Kidney tubule cell (primary cell): ENCODE measurements around the gene RHOXF1.
"Not testable (repeated sequence)": the region's sequence is repeated elsewhere in the genome, so short reads cannot be mapped to it uniquely, and the experiment has no call there.

ENCODE experiments used
- DNase-seq: peaks from one replicate; pipeline ENCODE4 v3.0.0-alpha.2; 2018; ENCODE audit warnings: low spot score

The RHOXF1 gene, protein sequence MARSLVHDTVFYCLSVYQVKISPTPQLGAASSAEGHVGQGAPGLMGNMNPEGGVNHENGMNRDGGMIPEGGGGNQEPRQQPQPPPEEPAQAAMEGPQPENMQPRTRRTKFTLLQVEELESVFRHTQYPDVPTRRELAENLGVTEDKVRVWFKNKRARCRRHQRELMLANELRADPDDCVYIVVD

DNA sequence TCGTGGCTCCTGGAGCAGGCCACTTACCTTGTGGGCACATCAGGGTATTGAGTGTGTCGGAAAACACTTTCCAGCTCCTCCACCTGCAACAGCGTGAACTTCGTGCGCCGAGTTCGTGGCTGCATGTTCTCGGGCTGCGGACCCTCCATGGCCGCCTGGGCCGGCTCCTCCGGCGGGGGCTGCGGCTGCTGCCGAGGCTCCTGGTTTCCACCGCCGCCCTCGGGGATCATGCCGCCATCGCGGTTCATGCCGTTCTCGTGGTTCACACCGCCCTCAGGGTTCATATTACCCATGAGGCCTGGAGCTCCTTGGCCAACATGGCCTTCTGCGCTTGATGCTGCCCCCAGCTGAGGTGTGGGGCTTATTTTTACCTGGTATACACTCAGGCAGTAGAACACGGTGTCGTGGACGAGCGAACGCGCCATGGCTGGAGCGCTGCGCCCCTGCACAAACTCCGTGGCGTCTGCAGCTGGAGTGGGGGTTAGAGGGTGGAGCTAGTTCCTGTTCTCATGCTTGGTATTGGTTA is at the start of gene RHOXF1:
TSS of gene RHOXF1 (minus strand) at position 476 of the 526 bp plus-strand sequence. CDS start at position 425, 51 bp downstream.
- no peak for DNase-seq

GRCh38 chrX:120159086-120159485 is 43.4 kb upstream of the RHOXF1 start:
- DNase-seq: not testable (repeated sequence)

- DNase-seq: not testable (repeated sequence)
These were observed 42.6 kb upstream of the RHOXF1 start, which contains the start of gene RHOXF2 for GRCh38 chrX:120158313-120158712. TSS of gene RHOXF2 (plus strand) at chrX:120158613. CDS start at chrX:120158751, 138 bp downstream.

GRCh38 chrX:120150109-120150744 is 34.5 kb upstream of the RHOXF1 start:
- DNase-seq: not testable (repeated sequence)

DNA sequence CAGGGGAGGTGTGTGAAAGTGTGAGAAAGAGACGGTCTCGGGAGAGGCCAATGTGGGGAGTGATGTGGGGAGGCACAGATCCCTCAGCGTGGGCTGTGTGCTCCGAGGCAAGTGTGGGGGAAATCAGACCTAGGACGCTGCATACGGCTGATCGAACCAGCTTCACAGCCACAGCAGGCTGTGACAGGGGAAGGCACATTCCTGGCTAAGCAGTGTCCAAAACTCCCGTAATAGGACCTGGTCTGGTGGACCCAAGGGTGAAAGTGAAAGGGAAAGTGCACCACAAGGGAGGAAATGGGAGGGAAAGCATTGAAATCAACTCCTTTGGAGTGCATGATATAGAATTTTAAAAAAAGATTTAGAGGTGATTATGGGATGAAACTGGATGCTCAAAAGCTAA is 31.8 kb upstream of the RHOXF1 start:
- no peak for DNase-seq

DNA sequence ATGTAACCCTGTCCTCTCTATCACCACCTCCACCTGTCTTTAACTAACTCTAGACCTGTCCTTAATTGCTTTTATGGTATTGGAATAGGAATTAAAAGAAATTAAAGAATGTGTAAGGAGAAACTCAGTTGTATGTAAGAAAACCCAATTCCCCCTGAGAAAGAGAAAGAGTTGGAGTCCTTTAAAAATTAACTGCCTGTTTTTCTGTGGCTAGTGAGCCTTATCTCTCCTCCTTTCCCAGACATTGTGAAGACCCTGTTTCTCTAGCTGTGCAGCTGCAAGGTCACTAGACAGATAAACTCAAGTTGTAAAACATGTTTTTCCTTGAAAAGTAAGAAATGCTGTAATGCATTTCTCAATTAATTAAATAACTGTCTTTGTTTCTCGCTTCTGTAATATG is 30.6 kb upstream of the RHOXF1 start:
- not testable (repeated sequence) for DNase-seq

GRCh38 chrX:120145295-120145925 is 29.7 kb upstream of the RHOXF1 start:
- DNase-seq: no peak

DNA sequence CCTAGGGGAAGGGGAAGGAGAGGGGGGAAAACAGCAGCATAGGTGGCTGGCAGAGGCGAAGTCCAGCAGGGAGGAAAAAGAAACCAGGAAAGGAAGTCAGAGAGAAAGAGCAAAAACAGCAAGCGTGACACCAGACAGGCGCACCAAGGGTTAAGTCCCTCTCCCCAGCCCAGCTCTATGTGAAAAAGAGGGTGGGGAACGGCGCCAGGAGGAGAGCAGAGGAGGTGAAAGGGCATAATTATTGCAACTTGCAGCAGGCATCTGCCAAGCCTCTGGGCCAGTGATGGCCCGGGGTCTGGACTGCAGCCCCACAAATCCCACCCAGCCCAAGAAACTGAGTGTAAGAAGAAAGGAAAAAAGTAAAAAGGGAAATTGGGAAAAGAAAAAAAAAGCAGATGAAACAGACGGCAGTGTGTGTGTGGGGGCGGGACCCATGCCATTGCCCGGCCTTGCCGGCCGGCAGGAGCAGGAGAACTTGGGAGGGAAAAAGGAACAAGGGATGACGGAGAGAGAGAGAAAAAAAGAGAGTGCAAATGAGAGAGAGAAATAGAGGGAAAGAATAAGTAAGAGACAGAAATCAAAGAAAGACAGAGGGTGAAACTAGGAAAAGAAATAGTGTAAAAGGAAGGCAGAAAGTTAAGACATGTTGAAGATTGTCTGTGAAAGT is 28.6 kb upstream of the RHOXF1 start:
- no peak for DNase-seq

DNA sequence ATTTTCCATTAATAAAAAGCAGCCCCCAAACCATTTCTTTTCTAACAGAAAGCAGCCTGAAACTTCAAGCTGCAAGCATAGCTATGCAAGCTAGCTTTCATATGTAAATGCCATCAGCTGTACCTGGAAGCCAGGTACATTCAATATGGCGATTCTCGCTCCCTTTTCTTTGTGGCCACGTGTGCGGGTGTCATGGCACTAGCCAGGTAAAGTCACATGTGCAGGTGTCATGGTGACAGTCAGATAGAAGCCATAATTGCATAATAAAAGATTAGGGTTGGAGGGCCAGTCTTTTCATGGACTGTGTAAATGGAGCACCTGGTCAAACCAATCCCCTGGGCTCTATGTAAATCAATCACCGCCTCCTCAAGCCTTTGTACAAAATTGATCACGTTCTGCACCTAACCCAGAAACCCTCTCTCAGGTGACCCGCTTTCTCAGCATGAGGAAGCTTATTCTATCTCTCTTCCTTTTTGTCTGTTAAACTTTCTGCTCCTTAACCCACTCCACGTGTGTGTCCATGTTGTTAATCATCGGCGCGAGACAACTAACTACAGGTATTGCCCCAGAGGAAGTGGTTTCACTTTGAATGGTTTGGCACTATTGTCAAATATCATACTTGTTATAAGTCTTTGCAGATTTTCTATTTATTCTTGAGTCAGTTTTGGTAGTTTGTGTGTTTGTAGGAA is 24.7 kb upstream of the RHOXF1 start:
- peak; percentile 2 for DNase-seq

- no peak for DNase-seq
These were observed 21.7 kb upstream of the RHOXF1 start for GRCh38 chrX:120137439-120137838.

DNA sequence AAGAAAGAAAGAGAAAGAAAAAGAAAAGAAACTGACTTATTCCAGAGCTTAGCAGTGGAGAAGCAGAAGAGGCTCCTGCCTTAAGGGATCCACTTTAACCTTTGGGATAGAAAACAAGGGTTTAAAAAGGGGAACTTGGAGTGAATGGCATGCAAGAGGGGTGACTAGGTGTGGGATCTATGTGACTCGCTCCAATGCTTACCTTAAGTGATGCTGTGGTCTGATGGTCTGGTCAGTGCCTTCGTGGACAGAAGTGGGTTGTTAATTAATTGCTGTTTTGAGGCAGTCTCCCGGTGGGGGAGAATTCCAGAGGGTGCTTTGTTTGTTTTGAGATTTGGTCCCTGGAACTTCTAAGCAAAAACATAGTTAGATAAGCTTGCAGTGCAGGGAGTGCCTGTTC is 21.1 kb upstream of the RHOXF1 start:
- peak; percentile 43 for DNase-seq

GRCh38 chrX:120136128-120136527 is 20.4 kb upstream of the RHOXF1 start:
- DNase-seq: no peak

DNA sequence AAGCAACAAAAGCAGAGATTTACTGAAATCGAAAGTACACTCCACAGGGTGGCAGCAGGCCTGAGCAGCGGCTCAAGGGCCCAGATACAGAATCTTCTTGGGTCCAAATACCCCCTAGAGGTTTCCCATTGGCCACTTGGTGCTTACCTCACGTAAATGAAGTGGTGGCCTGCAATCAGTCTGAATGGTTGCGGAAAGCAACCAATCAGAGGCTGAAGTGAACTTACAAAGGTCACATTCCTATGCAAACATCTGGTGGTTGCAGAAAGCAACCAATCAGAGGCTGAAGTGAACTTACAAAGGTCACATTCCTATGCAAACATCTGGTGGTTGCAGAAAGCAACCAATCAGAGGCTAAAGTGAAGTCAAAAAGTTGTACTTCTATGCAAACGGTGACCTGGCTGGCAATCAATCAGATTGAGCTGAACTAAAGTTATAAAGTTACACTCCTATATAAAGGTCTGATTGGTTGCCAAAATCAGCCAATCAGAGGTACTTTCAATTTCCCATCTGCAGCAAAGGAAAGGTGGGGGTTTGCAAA is 12.7 kb upstream of the RHOXF1 start:
- DNase-seq: not testable (repeated sequence)

GRCh38 chrX:120125444-120125843 is 9.7 kb upstream of the RHOXF1 start:
- no peak for DNase-seq

DNA sequence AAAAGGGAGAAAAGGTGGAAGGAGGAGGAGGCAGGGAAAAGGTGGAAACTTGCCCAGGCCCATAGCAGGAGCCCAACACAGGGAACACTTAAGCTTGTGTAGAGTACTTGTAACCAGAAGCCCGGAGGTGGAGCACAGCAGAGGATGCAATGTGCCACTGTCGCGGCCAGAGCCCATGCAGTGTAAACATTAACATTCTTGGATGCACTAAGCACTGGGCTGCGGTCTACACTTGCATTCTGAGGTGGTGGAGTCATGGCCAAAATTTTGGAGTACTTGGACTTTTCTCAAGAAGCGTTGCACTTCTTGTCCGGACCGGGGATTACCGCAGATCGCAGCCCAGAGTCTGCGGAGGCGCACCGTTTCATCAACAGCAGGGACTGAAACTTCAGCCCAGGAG is 4.5 kb upstream of the RHOXF1 start:
- DNase-seq: no peak

- DNase-seq: no peak
These were observed 4.1 kb downstream of the RHOXF1 start for GRCh38 chrX:120111611-120112010.

DNA sequence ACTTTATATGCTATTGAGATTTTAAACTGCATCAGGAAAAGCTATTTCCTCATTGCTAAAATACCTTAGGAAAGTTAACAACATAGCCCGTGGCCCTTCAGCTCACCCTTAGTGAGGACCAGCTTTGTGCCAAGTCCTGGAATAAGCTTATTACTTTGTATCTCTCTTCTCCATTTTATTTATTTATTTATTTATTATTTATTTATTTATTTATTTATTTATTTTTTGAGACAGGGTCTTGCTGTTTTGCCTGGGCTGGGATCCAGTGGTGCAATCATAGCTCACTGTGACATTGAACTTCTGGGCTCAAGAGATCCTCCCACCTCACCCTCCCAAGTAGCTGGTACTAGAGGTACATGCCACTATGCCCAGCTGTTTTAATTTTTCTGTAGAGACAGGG is 6.3 kb downstream of the RHOXF1 start:
- DNase-seq: no peak

DNA sequence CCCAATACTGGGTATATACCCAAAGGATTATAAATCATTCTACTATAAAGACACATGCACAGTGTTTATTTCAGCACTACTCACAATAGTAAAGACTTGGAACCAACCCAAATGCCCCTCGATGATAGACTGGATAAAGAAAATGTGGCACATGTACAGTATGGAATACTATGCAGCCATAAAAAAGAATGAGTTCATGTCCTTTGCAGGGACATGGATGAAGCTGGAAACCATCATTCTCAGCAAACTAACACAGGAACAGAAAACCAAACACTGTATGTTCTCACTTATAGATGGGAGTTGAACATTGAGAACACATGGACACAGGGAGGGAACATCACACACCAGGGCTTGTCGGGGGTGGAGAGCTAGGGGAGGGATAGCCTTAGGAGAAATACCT is 11.0 kb downstream of the RHOXF1 start:
- DNase-seq: not testable (repeated sequence)

GRCh38 chrX:120101057-120101456 is 14.7 kb downstream of the RHOXF1 start:
- DNase-seq: not testable (repeated sequence)

DNA sequence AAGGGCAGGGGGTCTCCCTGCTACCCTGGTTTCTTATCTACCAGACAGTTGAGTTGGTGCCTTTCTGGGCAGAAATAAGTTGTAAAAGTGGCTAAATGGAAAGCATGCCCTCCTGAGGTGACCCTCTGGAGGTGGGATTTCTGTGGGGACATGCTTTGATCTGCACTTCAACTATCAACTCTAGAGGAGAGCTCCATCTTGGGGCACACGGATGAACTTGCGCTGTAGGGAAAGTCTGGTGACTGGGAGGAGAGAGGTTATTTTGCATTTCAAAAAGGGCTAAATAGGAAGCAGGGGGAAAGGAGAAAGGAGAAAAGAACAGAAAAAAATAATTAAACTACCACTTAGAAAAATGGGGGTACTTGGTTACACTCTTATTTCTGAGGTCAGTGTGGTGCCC is 25.5 kb downstream of the RHOXF1 start:
- no peak for DNase-seq

- no peak for DNase-seq
These were observed 28.3 kb downstream of the RHOXF1 start for GRCh38 chrX:120087289-120088017.
